Right lobe of liver (tissue), 6 donors: Measurements from ENCODE around the gene ASCL3. TPM values are rescaled to one million over a fixed set of nuclear protein-coding genes. Genes with fewer than 3 reads are reported as not detected.

ENCODE experiments used
- ATAC-seq, 4 donors: fragments of 200-7000 bp; cut with Tn5 transposase; one replicate each; pipeline ENCODE4 v1.9.1; 2020; ENCODE audit warnings: mild to moderate bottlenecking in 4 of 4, moderate library complexity in 4 of 4
- DNase-seq, 3 donors: peaks; one replicate each; pipeline ENCODE4 v3.0.0-alpha.2; 2020
- H3K27ac ChIP-seq, 3 donors: fragments of 200-600 bp; one replicate each; pipeline ENCODE4 v1.8.0; 2022
- H3K27me3 ChIP-seq, 2 donors: fragments of 200-600 bp; one replicate each; pipeline ENCODE4 v1.8.0; 2022
- H3K36me3 ChIP-seq, 4 donors: fragments of 200-600 bp; sonication (generic) in 1 of 4; one replicate each; pipeline versions ENCODE4 v1.5.1 to v1.8.0; 2017 to 2022; ENCODE audit warnings: control low read depth in 1 of 4
- H3K4me1 ChIP-seq, 4 donors: fragments of 200-600 bp; sonication (generic) in 1 of 4; one replicate each; pipeline versions ENCODE4 v1.5.1 to v1.8.0; 2017 to 2022; ENCODE audit warnings: control low read depth in 1 of 4
- H3K4me3 ChIP-seq, 3 donors: fragments of 200-600 bp; one replicate each; pipeline ENCODE4 v1.8.0; 2022
- H3K9me3 ChIP-seq, 4 donors: fragments of 200-600 bp; sonication (generic) in 1 of 4; one replicate each; pipeline versions ENCODE4 v1.5.1 to v1.8.0; 2017 to 2022; ENCODE audit warnings: control low read depth in 1 of 4
- CTCF ChIP-seq, 4 donors: fragments of 200-600 bp in 3 of 4; fragments of 450-650 bp in 1 of 4; IDR thresholded peaks; one replicate each; pipeline versions ENCODE4 v1.5.1 to v1.8.0; 2016 to 2022; ENCODE audit warnings: antibody characterized with exemption in 4 of 4, mild to moderate bottlenecking in 2 of 4
- POLR2A ChIP-seq: fragments of 450-650 bp; IDR thresholded peaks from one replicate; pipeline ENCODE4 v1.6.1; 2017; ENCODE audit warnings: antibody characterized with exemption, mild to moderate bottlenecking
- WGBS: methylation state at CpG from one replicate; pipeline ENCODE4 v1.1.6; 2018; ENCODE audit warnings: low coverage, low lambda C conversion rate; ENCODE audit not compliant: insufficient coverage; ENCODE audit errors: missing lambda C conversion rate; 5-methylcytosine and 5-hydroxymethylcytosine counted together
- intact Hi-C, 2 donors: fragments of 100-400 bp; cut with DNase I; formaldehyde crosslinking; loops; one replicate each; pipeline versions ENCODE4 v1.11.2 to v1.14.1; 2022
- total RNA-seq, 6 experiments: library from RNA; depleted of rRNA in 2 of 6; stranded (reverse); fragments of >200 nt in 2 of 6; fragmentation: NEBNext Ultra II Directional in 3 of 6; extraction: Animal tissue kit (Norgen Biotek cat#: 25700) in 3 of 6; gene quantifications; one replicate each; pipeline versions ENCODE4 v1.1.0 to v1.2.4, GENCODE V29; 2016 to 2023
- donor health status: DM: no; HTN: yes; CAD: no.
- donor health status: DM: no; HTN: no; CAD: no.
- donor health status: DM: no; HTN: no; CAD: no.
- donor health status: DM: no; HTN: yes; CAD: no.
- donor health status: DM: no; HTN: yes; CAD: no.

ASCL3 gene
- total RNA-seq, 6 experiments from 2014 or later, result not detected

- Histone ChIP-seq H3K9me3 (no peaks in the 10 kb centered on the region), H3K36me3 (no peaks in the 10 kb centered on the region), H3K4me1 (no peaks in the 10 kb centered on the region), H3K27ac (no peak overlapping the region), H3K27me3 (no peaks in the 10 kb centered on the region), H3K4me3 (no peak overlapping the region)
- ATAC-seq (no peak), DNase-seq (no peak)
- intact Hi-C loops, result no loop called here
- no peak for TF ChIP-seq POLR2A
- TF ChIP-seq CTCF (IDR thresholded peaks at IDR 0.05), result no peak
- 81% methylated on average over 1 of the region's 1 CpG for WGBS
Measured at GRCh38 chr11:8971924-8972316, 29.1 kb upstream of the ASCL3 start.

GRCh38 chr11:8971196-8971923, 28.5 kb upstream of the ASCL3 start:
- WGBS, result 88% methylated on average over 2 of the region's 2 CpGs
- H3K27me3 ChIP-seq, result no peaks in the 10 kb centered on the region
- no peaks in the 10 kb centered on the region for H3K36me3 ChIP-seq
- intact Hi-C loops, result no loop called here
- no peak for DNase-seq
- H3K9me3 ChIP-seq, result no peaks in the 10 kb centered on the region
- H3K27ac ChIP-seq, result no peak overlapping the region
- H3K4me3 ChIP-seq, result no peak overlapping the region
- ATAC-seq, result no peak
- H3K4me1 ChIP-seq, result no peaks in the 10 kb centered on the region
- TF ChIP-seq POLR2A, result no peak
- no peak for TF ChIP-seq CTCF (IDR thresholded peaks at IDR 0.05)

GRCh38 chr11:8967184-8967583, 24.4 kb upstream of the ASCL3 start:
- Histone ChIP-seq H3K27ac (no peak overlapping the region), H3K9me3 (no peaks in the 10 kb centered on the region), H3K27me3 (no peaks in the 10 kb centered on the region), H3K4me1 (peaks cover 0 to 19% (median 8%) of the 10 kb centered on the region in 4 donors), H3K4me3 (no peak overlapping the region), H3K36me3 (no peaks in the 10 kb centered on the region)
- TF ChIP-seq POLR2A, result no peak
- no peak for TF ChIP-seq CTCF (IDR thresholded peaks at IDR 0.05)
- intact Hi-C loops, result no loop called here
- DNase-seq, result no peak
- 88% methylated on average over 8 of the region's 8 CpGs for WGBS
- no peak for ATAC-seq

GRCh38 chr11:8964324-8965320, 21.8 kb upstream of the ASCL3 start, which contains the start of gene TMEM9B:
TSS of gene TMEM9B (minus strand) at chr11:8964442. CDS start at chr11:8964313, 129 bp downstream.
- 0% methylated on average over 12 of the region's 67 CpGs for WGBS
- Histone ChIP-seq H3K4me3 (peak within 1 kb of the TSS; percentile 84 to 97 (median 87)), H3K36me3 (no peaks in the 10 kb centered on the region), H3K27me3 (no peaks in the 10 kb centered on the region), H3K4me1 (peaks cover 0 to 20% (median 10%) of the 10 kb centered on the region in 4 donors), H3K9me3 (no peaks in the 10 kb centered on the region), H3K27ac (peak within 1 kb of the TSS; percentile 80 to 92 (median 88))
- TF ChIP-seq POLR2A (peak; percentile 94), CTCF (IDR thresholded peaks at IDR 0.05) (no peak)
- intact Hi-C loops, result loop anchor here in 1 of 2 donors (5.0 kb wide), 1 partner anchor 282 kb away; the partner anchor contains the start of genes RPL27A and TRIM66
- ATAC-seq (peak; percentile 90 to 95 (median 94)), DNase-seq (peak; percentile 94 to 96 (median 95))
